Loucy (cell line): ENCODE results near the gene UBE2Q2.

ENCODE experiments used
- H2AFZ ChIP-seq: fragments of 200-600 bp; sonication (generic); 2 replicates; pipeline ENCODE4 v1.6.0; 2016; ENCODE audit warnings: antibody characterized with exemption, mild to moderate bottlenecking, low read length, moderate library complexity
- H3F3A ChIP-seq: fragments of 200-600 bp; 2 replicates; pipeline ENCODE4 v1.6.0; 2016; ENCODE audit warnings: antibody characterized with exemption, low read depth, mild to moderate bottlenecking
- H3K27me3 ChIP-seq: fragments of 200-600 bp; sonication (generic); 2 replicates; pipeline ENCODE4 v1.6.1; 2014; ENCODE audit warnings: low read length, mild to moderate bottlenecking; ENCODE audit not compliant: insufficient read depth, poor library complexity, severe bottlenecking
- H3K36me3 ChIP-seq: fragments of 200-600 bp; sonication (generic); 2 replicates; pipeline ENCODE4 v1.6.1; 2016; ENCODE audit warnings: low read length; ENCODE audit not compliant: insufficient read depth
- H3K4me1 ChIP-seq: fragments of 200-600 bp; sonication (generic); 2 replicates; pipeline ENCODE4 v1.5.1; 2014; ENCODE audit warnings: low read length, mild to moderate bottlenecking; ENCODE audit not compliant: insufficient read depth, poor library complexity, severe bottlenecking
- H3K4me2 ChIP-seq: fragments of 200-600 bp; sonication (generic); 2 replicates; pipeline ENCODE4 v1.6.0; 2014; ENCODE audit warnings: antibody characterized with exemption, low read length, low read depth, mild to moderate bottlenecking; ENCODE audit not compliant: poor library complexity, severe bottlenecking
- H3K4me3 ChIP-seq: fragments of 200-600 bp; sonication (generic); 2 replicates; pipeline ENCODE4 v1.5.1; 2014; ENCODE audit warnings: low read length, mild to moderate bottlenecking, mixed read lengths; ENCODE audit not compliant: poor library complexity, severe bottlenecking
- H3K79me2 ChIP-seq: fragments of 200-600 bp; sonication (generic); 2 replicates; pipeline ENCODE4 v1.6.1; 2014; ENCODE audit warnings: low read length; ENCODE audit not compliant: insufficient read depth
- H3K9ac ChIP-seq: fragments of 200-600 bp; sonication (generic); 2 replicates; pipeline ENCODE4 v1.6.0; 2014; ENCODE audit warnings: mild to moderate bottlenecking, low read depth, low read length, moderate library complexity; ENCODE audit not compliant: poor library complexity, severe bottlenecking
- H3K9me2 ChIP-seq: fragments of 200-600 bp; sonication (generic); replicated peaks from 2 replicates; pipeline ENCODE4 v1.6.1; 2016; ENCODE audit warnings: low read depth, low read length, mixed read lengths
- H3K9me3 ChIP-seq: fragments of 200-600 bp; sonication (generic); 2 replicates; pipeline ENCODE4 v1.6.1; 2014; ENCODE audit warnings: mild to moderate bottlenecking, antibody characterized with exemption, low read length, low read depth; ENCODE audit not compliant: insufficient read depth
- H4K20me1 ChIP-seq: fragments of 200-600 bp; sonication (generic); 2 replicates; pipeline ENCODE4 v1.6.0; 2014; ENCODE audit warnings: antibody characterized with exemption, low read length, mild to moderate bottlenecking; ENCODE audit not compliant: insufficient read depth, poor library complexity, severe bottlenecking
- EZH2phosphoT487 ChIP-seq: fragments of 200-600 bp; IDR thresholded peaks from 2 replicates; pipeline ENCODE4 v1.6.1; 2018; ENCODE audit warnings: antibody characterized with exemption, mild to moderate bottlenecking, moderate library complexity, borderline replicate concordance
- TF ChIP-seq, protein P1 (sequence below): fragments of 200-600 bp; sonication (generic); conservative IDR thresholded peaks from 2 replicates; pipeline ENCODE4 v1.5.1; 2014; ENCODE audit warnings: mild to moderate bottlenecking, antibody characterized with exemption, low read length

Gene UBE2Q2

DNA sequence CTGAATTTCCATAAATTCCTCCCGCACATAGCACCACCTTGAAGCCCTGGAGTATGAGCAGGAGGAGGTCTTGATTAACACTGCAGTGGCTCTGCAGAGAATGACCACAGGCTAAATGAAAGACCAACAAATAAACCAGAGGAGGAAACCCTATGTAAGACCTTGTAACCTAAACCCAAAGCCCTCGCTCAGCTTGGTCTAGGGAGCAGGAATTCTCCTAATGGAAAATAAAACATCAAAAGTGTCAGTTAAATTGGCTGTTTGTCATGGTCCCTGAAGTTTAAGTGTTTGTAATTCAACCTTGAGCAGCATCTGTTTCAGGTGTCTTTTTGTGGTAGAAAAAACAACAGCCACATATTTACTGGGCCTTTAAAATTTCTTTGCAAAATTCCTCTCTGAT is 9.2 kb upstream of the UBE2Q2 start:
- H3K4me2 ChIP-seq = no peak overlapping the region
- no peaks in the 10 kb centered on the region for H3K27me3 ChIP-seq
- TF ChIP-seq EZH2phosphoT487 = no peak
- TF ChIP-seq, protein P1, sequence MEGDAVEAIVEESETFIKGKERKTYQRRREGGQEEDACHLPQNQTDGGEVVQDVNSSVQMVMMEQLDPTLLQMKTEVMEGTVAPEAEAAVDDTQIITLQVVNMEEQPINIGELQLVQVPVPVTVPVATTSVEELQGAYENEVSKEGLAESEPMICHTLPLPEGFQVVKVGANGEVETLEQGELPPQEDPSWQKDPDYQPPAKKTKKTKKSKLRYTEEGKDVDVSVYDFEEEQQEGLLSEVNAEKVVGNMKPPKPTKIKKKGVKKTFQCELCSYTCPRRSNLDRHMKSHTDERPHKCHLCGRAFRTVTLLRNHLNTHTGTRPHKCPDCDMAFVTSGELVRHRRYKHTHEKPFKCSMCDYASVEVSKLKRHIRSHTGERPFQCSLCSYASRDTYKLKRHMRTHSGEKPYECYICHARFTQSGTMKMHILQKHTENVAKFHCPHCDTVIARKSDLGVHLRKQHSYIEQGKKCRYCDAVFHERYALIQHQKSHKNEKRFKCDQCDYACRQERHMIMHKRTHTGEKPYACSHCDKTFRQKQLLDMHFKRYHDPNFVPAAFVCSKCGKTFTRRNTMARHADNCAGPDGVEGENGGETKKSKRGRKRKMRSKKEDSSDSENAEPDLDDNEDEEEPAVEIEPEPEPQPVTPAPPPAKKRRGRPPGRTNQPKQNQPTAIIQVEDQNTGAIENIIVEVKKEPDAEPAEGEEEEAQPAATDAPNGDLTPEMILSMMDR = no peak
- H3K9me3 ChIP-seq = no peaks in the 10 kb centered on the region
- no peak overlapping the region for H2AFZ ChIP-seq
- H3K9ac ChIP-seq = no peak overlapping the region
- H3K4me3 ChIP-seq = no peak overlapping the region
- H3K9me2 ChIP-seq = no peaks in the 10 kb centered on the region
- H3K79me2 ChIP-seq = no peaks in the 10 kb centered on the region
- H4K20me1 ChIP-seq = no peaks in the 10 kb centered on the region
- H3K36me3 ChIP-seq = no peaks in the 10 kb centered on the region
- peaks cover 29% of the 10 kb centered on the region for H3K4me1 ChIP-seq
- no peaks in the 10 kb centered on the region for H3F3A ChIP-seq

DNA sequence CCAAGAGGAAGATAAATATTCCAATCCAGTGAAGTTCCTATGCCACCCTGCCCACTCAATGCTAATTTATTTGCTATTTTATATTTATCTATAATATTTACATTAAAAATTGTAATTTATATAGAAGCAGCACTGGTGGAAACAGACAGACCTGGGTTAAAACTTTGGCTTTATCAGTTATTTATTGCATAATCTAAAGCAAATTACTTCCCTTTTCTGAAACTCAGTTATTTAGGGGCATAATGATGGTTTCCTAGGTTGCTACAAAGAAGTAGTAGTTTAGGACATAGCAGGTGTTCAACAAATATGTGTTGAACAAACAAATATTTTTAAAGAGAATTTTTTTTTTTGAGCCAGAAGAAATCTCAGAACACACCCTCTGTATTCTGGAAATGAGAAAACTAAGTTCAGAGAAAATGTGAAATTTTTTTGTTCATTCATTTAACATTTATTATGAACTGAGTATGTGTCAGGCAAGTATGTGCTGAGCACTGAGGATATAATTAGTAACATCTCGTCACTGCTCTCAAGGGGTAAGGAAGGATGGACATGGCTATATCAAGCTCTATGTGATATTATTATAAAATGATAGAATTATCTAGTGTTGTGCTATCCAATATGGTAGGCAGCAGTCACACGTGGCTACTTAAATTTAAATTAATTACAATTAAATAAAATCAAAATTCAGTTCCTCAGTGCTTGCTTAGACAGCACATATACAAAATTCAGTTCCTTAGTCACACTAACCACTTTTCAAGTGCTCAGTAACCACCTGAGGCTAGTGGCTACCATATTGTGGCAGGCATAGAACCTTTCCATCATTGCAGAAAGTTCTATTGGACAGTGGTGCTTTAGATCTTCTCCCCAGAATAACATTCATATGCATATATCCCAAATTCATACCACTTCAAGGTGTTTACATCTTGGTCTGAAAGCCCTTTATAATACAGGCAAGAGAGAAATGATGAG is 7.0 kb upstream of the UBE2Q2 start:
- H2AFZ ChIP-seq = peak overlapping the region; percentile 72
- H3K4me3 ChIP-seq = peak overlapping the region; percentile 16
- no peaks in the 10 kb centered on the region for H3K79me2 ChIP-seq
- peak overlapping the region; percentile 13 for H3K9ac ChIP-seq
- TF ChIP-seq EZH2phosphoT487 = no peak
- TF ChIP-seq, protein P1 = no peak
- peaks cover 6% of the 10 kb centered on the region for H3F3A ChIP-seq
- H4K20me1 ChIP-seq = no peaks in the 10 kb centered on the region
- no peaks in the 10 kb centered on the region for H3K27me3 ChIP-seq
- H3K9me2 ChIP-seq = no peaks in the 10 kb centered on the region
- no peaks in the 10 kb centered on the region for H3K9me3 ChIP-seq
- H3K36me3 ChIP-seq = no peaks in the 10 kb centered on the region
- H3K4me2 ChIP-seq = peak overlapping the region; percentile 54
- peaks cover 27% of the 10 kb centered on the region for H3K4me1 ChIP-seq

DNA sequence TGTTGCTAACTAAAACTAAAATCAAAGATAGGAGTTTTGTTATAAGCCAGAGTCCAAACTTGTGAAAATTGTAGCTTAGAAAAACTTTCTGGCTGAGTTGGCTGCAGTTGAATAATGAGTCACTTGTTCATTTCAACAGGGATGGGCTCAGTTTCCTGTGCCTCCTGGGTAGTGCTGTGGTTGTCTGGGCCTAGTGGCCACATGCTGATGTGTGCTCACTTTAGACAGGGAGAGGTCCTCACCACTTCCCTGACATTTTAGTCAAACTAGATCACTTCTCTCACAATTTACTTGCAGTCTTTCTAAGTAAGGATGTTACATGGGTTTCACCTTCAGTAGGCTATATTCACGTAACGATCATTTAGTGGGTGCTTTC is 6.3 kb upstream of the UBE2Q2 start:
- Histone ChIP-seq H3K36me3 (no peaks in the 10 kb centered on the region), H3K27me3 (no peaks in the 10 kb centered on the region), H3F3A (peaks cover 13% of the 10 kb centered on the region), H3K9me2 (no peaks in the 10 kb centered on the region), H4K20me1 (no peaks in the 10 kb centered on the region), H2AFZ (peak overlapping the region; percentile 72), H3K4me3 (peak overlapping the region; percentile 16), H3K4me1 (peaks cover 20% of the 10 kb centered on the region), H3K9me3 (no peaks in the 10 kb centered on the region), H3K4me2 (peak overlapping the region; percentile 54), H3K79me2 (no peaks in the 10 kb centered on the region), H3K9ac (peak overlapping the region; percentile 13)
- TF ChIP-seq, protein P1 = 0 out of 2 replicates have a peak, but pooled peaks have one; percentile 17
- TF ChIP-seq EZH2phosphoT487 = no peak
